A549 (cell line): ENCODE measurements around the gene TTC21A. TPM values are rescaled to one million over a fixed set of nuclear protein-coding genes. Genes with fewer than 3 reads are reported as not detected.

ENCODE experiments used
- ATAC-seq, 2 experiments: fragments of 200-7000 bp in 1 of 2; fragments of >200 bp in 1 of 2; cut with Nextera tagmentation in 1 of 2; cut with Tn5 transposase in 1 of 2; 3 replicates each; pipeline versions ENCODE4 v1.8.0 to v1.9.1; 2018 to 2020; ENCODE audit warnings: mild to moderate bottlenecking in 1 of 2, moderate library complexity in 1 of 2
- CTCF ChIA-PET: fragments of 300-600 bp; sonication (Branson Sonifier 250); formaldehyde crosslinking; extraction: SDS; loops from one replicate; lab custom pipeline; 2021; ENCODE audit warnings: antibody characterized with exemption, inconsistent platforms; lab: Yijun Ruan, JAX
- POLR2A ChIA-PET: fragments of 350-600 bp; formaldehyde crosslinking; extraction: SDS; loops from one replicate; lab custom pipeline; 2021; ENCODE audit warnings: antibody characterized with exemption, inconsistent platforms; lab: Yijun Ruan, JAX
- DNase-seq, 2 experiments: peaks; one replicate each; pipeline versions ENCODE4 v3.0.0 to v3.0.0-alpha.2; 2011 to 2016; ENCODE audit warnings: low read depth in 1 of 2, low spot score in 1 of 2
- FAIRE-seq: peaks from 2 replicates; lab custom pipeline; 2011; peaks lifted over from hg19 to GRCh38; lab: Jason Lieb, UNC
- H3K27ac ChIP-seq, 2 experiments: fragments of >200 bp; sonication (Bioruptor Twin); formaldehyde crosslinking; 3 replicates each; pipeline ENCODE4 v1.5.1; 2016 to 2017
- H3K4me1 ChIP-seq: fragments of >200 bp; sonication (Bioruptor Twin); formaldehyde crosslinking; 3 replicates; pipeline ENCODE4 v1.6.1; 2016
- H3K4me2 ChIP-seq: fragments of >200 bp; sonication (Bioruptor Twin); formaldehyde crosslinking; 3 replicates; pipeline ENCODE4 v1.6.1; 2016
- H3K4me3 ChIP-seq: fragments of >200 bp; sonication (Bioruptor Twin); formaldehyde crosslinking; 3 replicates; pipeline ENCODE4 v1.5.1; 2016
- H3K9me3 ChIP-seq: fragments of >200 bp; sonication (Bioruptor Twin); formaldehyde crosslinking; 3 replicates; pipeline ENCODE4 v1.6.1; 2016
- BHLHE40 ChIP-seq: IDR thresholded peaks from 2 replicates; pipeline ENCODE4 v1.6.1; 2012; ENCODE audit warnings: low read depth, low read length, inconsistent platforms
- CBX2 ChIP-seq: fragments of 200-600 bp; sonication (generic); IDR thresholded peaks from 2 replicates; pipeline ENCODE4 v1.6.1; 2016; ENCODE audit warnings: low read depth, mild to moderate bottlenecking, borderline replicate concordance
- CBX8 ChIP-seq: fragments of 200-600 bp; sonication (generic); IDR thresholded peaks from 2 replicates; pipeline ENCODE4 v1.6.1; 2016
- EHF ChIP-seq: fragments of 250-450 bp; sonication (Bioruptor Pico); IDR thresholded peaks from 2 replicates; pipeline ENCODE4 v1.5.0; 2020; ENCODE audit warnings: mild to moderate bottlenecking
- ESRRA ChIP-seq: fragments of 150-350 bp; IDR thresholded peaks from 2 replicates; pipeline ENCODE4 v1.6.1; 2014; ENCODE audit warnings: mild to moderate bottlenecking, low read length, borderline replicate concordance
- FOSB ChIP-seq: fragments of 250-450 bp; sonication (Bioruptor Pico); IDR thresholded peaks from 2 replicates; pipeline ENCODE4 v1.5.0; 2020; ENCODE audit warnings: mild to moderate bottlenecking, moderate library complexity
- HEYL ChIP-seq: fragments of 250-450 bp; sonication (Bioruptor Pico); IDR thresholded peaks from 2 replicates; pipeline ENCODE4 v1.8.0; 2021; ENCODE audit warnings: mild to moderate bottlenecking, moderate library complexity
- HOXB13 ChIP-seq: fragments of 250-450 bp; sonication (Bioruptor Pico); IDR thresholded peaks from 2 replicates; pipeline ENCODE4 v1.5.0; 2020; ENCODE audit warnings: low read depth, mild to moderate bottlenecking, moderate library complexity
- HOXB5 ChIP-seq: fragments of 250-450 bp; sonication (Bioruptor Pico); IDR thresholded peaks from 2 replicates; pipeline ENCODE4 v1.5.0; 2020; ENCODE audit warnings: mild to moderate bottlenecking, moderate library complexity
- JUNB ChIP-seq: fragments of >200 bp; sonication (Bioruptor Twin); formaldehyde crosslinking; IDR thresholded peaks from 2 replicates; pipeline ENCODE4 v1.6.1; 2016
- KDM1A ChIP-seq: fragments of 200-600 bp; sonication (generic); IDR thresholded peaks from 2 replicates; pipeline ENCODE4 v1.6.1; 2016; ENCODE audit warnings: low read depth, mild to moderate bottlenecking
- MAFK ChIP-seq: fragments of 450-650 bp; IDR thresholded peaks from 2 replicates; pipeline ENCODE4 v1.6.1; 2014; ENCODE audit not compliant: partially characterized antibody
- MYC ChIP-seq: IDR thresholded peaks from 2 replicates; pipeline ENCODE4 v1.6.1; 2012; ENCODE audit warnings: mild to moderate bottlenecking, inconsistent platforms, low read length, improper control_type of control experiment, borderline replicate concordance
- NPAS2 ChIP-seq: fragments of 250-450 bp; sonication (Bioruptor Pico); IDR thresholded peaks from 2 replicates; pipeline ENCODE4 v1.8.0; 2022; ENCODE audit warnings: mild to moderate bottlenecking, moderate library complexity, borderline replicate concordance
- NR3C1 ChIP-seq: fragments of >200 bp; sonication (Bioruptor Twin); formaldehyde crosslinking; IDR thresholded peaks from 3 replicates; pipeline ENCODE4 v1.6.1; 2017
- POLR2A ChIP-seq: IDR thresholded peaks from 2 replicates; pipeline ENCODE4 v1.6.1; 2012; ENCODE audit warnings: mild to moderate bottlenecking, low read length
- RAD21 ChIP-seq, 2 experiments: fragments of >200 bp in 1 of 2; sonication (Bioruptor Twin) in 1 of 2; formaldehyde crosslinking in 1 of 2; IDR thresholded peaks in 1 of 2; conservative IDR thresholded peaks in 1 of 2; 2 replicates in 1 of 2; 3 replicates in 1 of 2; pipeline ENCODE4 v1.6.1; 2012 to 2018; ENCODE audit warnings: inconsistent platforms in 1 of 2
- RARB ChIP-seq: fragments of 250-450 bp; sonication (Bioruptor Pico); IDR thresholded peaks from 2 replicates; pipeline ENCODE4 v1.8.0; 2021; ENCODE audit warnings: mild to moderate bottlenecking, moderate library complexity
- RFX5 ChIP-seq: fragments of 450-650 bp; IDR thresholded peaks from 2 replicates; pipeline ENCODE4 v1.7.1; 2014; ENCODE audit warnings: antibody characterized with exemption, mild to moderate bottlenecking, moderate library complexity
- TP53 ChIP-seq: fragments of 250-450 bp; sonication (Bioruptor Pico); IDR thresholded peaks from 2 replicates; pipeline ENCODE4 v1.5.0; 2021; ENCODE audit warnings: mild to moderate bottlenecking, moderate library complexity
- USF2 ChIP-seq: fragments of 450-650 bp; IDR thresholded peaks from 2 replicates; pipeline ENCODE4 v1.6.1; 2014; ENCODE audit warnings: antibody characterized with exemption
- ZFP36 ChIP-seq: fragments of 450-650 bp; IDR thresholded peaks from 2 replicates; pipeline ENCODE4 v1.6.1; 2014; ENCODE audit warnings: borderline replicate concordance; ENCODE audit not compliant: partially characterized antibody
- ZSCAN20 ChIP-seq: fragments of 250-450 bp; sonication (Bioruptor Pico); IDR thresholded peaks from 2 replicates; pipeline ENCODE4 v1.8.0; 2022; ENCODE audit warnings: mild to moderate bottlenecking, moderate library complexity
- WGBS: methylation state at CpG from one replicate; pipeline ENCODE4 v1.1.6; 2017; ENCODE audit errors: missing lambda C conversion rate; 5-methylcytosine and 5-hydroxymethylcytosine counted together
- polyA plus RNA-seq, 4 experiments: library from polyadenylated mRNA; depleted of rRNA in 3 of 4; stranded (reverse); fragments of >200 nt; fragmentation: RNase III in 1 of 4; extraction: RNeasy Plus Mini Kit Qiagen cat#74134 plus additional on column Dnase treatment in 1 of 4; gene quantifications; 2 replicates in 3 of 4; 3 replicates in 1 of 4; pipeline ENCODE4 v1.2.3, GENCODE V29; 2011 to 2017
- TF ChIP-seq, protein P1 (sequence below): IDR thresholded peaks from 2 replicates; pipeline ENCODE4 v1.6.1; 2012
- TF ChIP-seq, protein P2 (sequence below): IDR thresholded peaks from 2 replicates; pipeline ENCODE4 v1.6.1; 2012; ENCODE audit warnings: low read depth, borderline replicate concordance
- TF ChIP-seq, protein P3 (sequence below): fragments of 200-600 bp; sonication (generic); IDR thresholded peaks from 2 replicates; pipeline ENCODE4 v1.6.1; 2016; ENCODE audit warnings: antibody characterized with exemption, mild to moderate bottlenecking, moderate library complexity
- TF ChIP-seq, protein P4 (sequence below): fragments of 250-450 bp; sonication (Bioruptor Pico); IDR thresholded peaks from 2 replicates; pipeline ENCODE4 v1.5.0; 2021; ENCODE audit warnings: mild to moderate bottlenecking, moderate library complexity, borderline replicate concordance

Gene TTC21A
- polyA plus RNA-seq, 2 of the 4 experiments (the other 2 are of a cell fraction), result 1.1 to 1.4 TPM

DNA sequence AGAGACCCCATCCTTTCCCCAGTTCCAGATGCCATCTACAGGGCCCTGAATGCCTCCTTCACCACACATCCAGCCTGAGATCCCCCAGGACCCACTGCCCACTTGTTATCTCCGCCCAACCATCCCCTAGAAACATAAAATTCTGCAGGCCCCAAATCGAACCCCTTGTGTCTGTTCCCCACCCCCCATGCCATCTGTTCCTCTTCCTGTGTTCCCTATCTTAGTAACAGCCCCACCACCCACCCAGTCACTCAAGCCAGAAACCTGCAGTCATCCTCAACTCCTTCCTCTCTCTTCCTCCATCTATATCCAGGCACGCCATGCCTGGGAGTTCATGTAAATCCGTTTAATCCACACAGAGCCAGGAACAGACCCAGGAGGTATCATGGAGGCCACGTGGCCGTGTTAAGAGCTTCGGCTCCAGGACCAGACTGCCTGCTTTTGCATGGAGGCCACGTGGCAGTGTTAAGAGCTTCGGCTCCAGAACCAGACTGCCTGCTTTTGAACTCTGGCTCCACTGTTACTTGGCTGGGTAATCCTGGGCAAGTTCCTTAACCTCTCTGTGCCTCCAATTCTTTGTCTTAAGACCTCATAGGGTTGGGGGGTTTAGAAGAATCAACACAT is 41.1 kb downstream of the TTC21A start (continued):
- TF ChIP-seq NPAS2 (CRISPR knock-in tag) (no peak), POLR2A (no peak), RFX5 (no peak)

GRCh38 chr3:39149059-39149455 is 41.6 kb downstream of the TTC21A start:
- WGBS, result 56% methylated on average over 4 of the region's 4 CpGs
- Histone ChIP-seq H3K4me3 (no peak overlapping the region), H3K9me3 (no peaks in the 10 kb centered on the region), H3K27ac (peak overlapping the region; percentile 94 to 96), H3K4me2 (peak overlapping the region; percentile 99), H3K4me1 (peaks cover 60% of the 10 kb centered on the region)
- TF ChIP-seq POLR2A (no peak), HOXB5 (no peak), USF2 (no peak), EHF (CRISPR knock-in tag) (no peak), RAD21 (conservative IDR thresholded peaks at IDR 0.05 in 1 of 2, IDR thresholded peaks at IDR 0.05 in 1 of 2) (no peak), MAFK (no peak), KDM1A (no peak), JUNB (no peak), CBX8 (no peak), ZFP36 (no peak), NR3C1 (no peak), RARB (CRISPR knock-in tag) (no peak), MYC (no peak)
- TF ChIP-seq, protein P1, sequence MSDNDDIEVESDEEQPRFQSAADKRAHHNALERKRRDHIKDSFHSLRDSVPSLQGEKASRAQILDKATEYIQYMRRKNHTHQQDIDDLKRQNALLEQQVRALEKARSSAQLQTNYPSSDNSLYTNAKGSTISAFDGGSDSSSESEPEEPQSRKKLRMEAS, result no peak
- TF ChIP-seq, protein P2, sequence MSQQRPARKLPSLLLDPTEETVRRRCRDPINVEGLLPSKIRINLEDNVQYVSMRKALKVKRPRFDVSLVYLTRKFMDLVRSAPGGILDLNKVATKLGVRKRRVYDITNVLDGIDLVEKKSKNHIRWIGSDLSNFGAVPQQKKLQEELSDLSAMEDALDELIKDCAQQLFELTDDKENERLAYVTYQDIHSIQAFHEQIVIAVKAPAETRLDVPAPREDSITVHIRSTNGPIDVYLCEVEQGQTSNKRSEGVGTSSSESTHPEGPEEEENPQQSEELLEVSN, result no peak
- TF ChIP-seq, protein P3, sequence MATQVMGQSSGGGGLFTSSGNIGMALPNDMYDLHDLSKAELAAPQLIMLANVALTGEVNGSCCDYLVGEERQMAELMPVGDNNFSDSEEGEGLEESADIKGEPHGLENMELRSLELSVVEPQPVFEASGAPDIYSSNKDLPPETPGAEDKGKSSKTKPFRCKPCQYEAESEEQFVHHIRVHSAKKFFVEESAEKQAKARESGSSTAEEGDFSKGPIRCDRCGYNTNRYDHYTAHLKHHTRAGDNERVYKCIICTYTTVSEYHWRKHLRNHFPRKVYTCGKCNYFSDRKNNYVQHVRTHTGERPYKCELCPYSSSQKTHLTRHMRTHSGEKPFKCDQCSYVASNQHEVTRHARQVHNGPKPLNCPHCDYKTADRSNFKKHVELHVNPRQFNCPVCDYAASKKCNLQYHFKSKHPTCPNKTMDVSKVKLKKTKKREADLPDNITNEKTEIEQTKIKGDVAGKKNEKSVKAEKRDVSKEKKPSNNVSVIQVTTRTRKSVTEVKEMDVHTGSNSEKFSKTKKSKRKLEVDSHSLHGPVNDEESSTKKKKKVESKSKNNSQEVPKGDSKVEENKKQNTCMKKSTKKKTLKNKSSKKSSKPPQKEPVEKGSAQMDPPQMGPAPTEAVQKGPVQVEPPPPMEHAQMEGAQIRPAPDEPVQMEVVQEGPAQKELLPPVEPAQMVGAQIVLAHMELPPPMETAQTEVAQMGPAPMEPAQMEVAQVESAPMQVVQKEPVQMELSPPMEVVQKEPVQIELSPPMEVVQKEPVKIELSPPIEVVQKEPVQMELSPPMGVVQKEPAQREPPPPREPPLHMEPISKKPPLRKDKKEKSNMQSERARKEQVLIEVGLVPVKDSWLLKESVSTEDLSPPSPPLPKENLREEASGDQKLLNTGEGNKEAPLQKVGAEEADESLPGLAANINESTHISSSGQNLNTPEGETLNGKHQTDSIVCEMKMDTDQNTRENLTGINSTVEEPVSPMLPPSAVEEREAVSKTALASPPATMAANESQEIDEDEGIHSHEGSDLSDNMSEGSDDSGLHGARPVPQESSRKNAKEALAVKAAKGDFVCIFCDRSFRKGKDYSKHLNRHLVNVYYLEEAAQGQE, result no peak
- ChIA-PET CTCF (interaction anchor here (1.2 to 2.4 kb wide), 2 partner anchors 12 to 35 kb away, joined by 3 to 7 read pairs; no protein-coding TSS in a partner anchor), POLR2A (interaction anchor here (1.6 kb wide), 1 partner anchor 29 kb away, joined by 9 read pairs; no protein-coding TSS in a partner anchor)
- no peak for FAIRE-seq
- no peak for ATAC-seq
- DNase-seq, result no peak

GRCh38 chr3:39149498-39150147 is 42.1 kb downstream of the TTC21A start:
- 55% methylated on average over 3 of the region's 3 CpGs for WGBS
- H3K9me3 ChIP-seq, result no peaks in the 10 kb centered on the region
- POLR2A ChIA-PET, result interaction anchor here (1.6 to 2.0 kb wide), 2 partner anchors 17 to 28 kb away, joined by 9 read pairs; no protein-coding TSS in a partner anchor
- no peak for TF ChIP-seq ESRRA
- TF ChIP-seq MYC, result no peak
- no peak for TF ChIP-seq RAD21 (conservative IDR thresholded peaks at IDR 0.05 in 1 of 2, IDR thresholded peaks at IDR 0.05 in 1 of 2)
- TF ChIP-seq, protein P2, result no peak
- no peak for TF ChIP-seq HEYL (CRISPR knock-in tag)
- no peak for TF ChIP-seq BHLHE40
- no peak for TF ChIP-seq HOXB13
- no peak for TF ChIP-seq CBX2
- TF ChIP-seq ZSCAN20 (CRISPR knock-in tag), result no peak
- no peak for TF ChIP-seq KDM1A
- TF ChIP-seq, protein P4, sequence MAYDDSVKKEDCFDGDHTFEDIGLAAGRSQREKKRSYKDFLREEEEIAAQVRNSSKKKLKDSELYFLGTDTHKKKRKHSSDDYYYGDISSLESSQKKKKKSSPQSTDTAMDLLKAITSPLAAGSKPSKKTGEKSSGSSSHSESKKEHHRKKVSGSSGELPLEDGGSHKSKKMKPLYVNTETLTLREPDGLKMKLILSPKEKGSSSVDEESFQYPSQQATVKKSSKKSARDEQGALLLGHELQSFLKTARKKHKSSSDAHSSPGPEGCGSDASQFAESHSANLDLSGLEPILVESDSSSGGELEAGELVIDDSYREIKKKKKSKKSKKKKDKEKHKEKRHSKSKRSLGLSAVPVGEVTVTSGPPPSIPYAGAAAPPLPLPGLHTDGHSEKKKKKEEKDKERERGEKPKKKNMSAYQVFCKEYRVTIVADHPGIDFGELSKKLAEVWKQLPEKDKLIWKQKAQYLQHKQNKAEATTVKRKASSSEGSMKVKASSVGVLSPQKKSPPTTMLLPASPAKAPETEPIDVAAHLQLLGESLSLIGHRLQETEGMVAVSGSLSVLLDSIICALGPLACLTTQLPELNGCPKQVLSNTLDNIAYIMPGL (CRISPR knock-in tag), result no peak
- no peak for TF ChIP-seq FOSB (CRISPR knock-in tag)
- no peak for TF ChIP-seq TP53 (CRISPR knock-in tag)

More at GRCh38 chr3:39149498-39150147, 42.1 kb downstream of the TTC21A start:
- H3K27ac ChIP-seq, result peak overlapping the region; percentile 94 to 96
- peak overlapping the region; percentile 95; the same call in 1 of the 3 replicates for H3K4me3 ChIP-seq
- CTCF ChIA-PET, result interaction anchor here (1.2 to 2.4 kb wide), 2 partner anchors 13 to 34 kb away, joined by 3 to 7 read pairs; no protein-coding TSS in a partner anchor
- no peak for ATAC-seq
- peak overlapping the region; percentile 99 for H3K4me2 ChIP-seq
- H3K4me1 ChIP-seq, result peaks cover 62% of the 10 kb centered on the region
- no peak for DNase-seq
- no peak for FAIRE-seq
